ENCODE data around the gene SLC46A2. TPM values are rescaled to one million over a fixed set of nuclear protein-coding genes. Genes with fewer than 3 reads are reported as not detected.

Gene SLC46A2
- polyA plus RNA-seq, 1 donor (not counting 4 experiments of a cell fraction or from before 2014, with no cell fraction given), result not detected

GRCh38 chr9:112898872-112899311, 8.2 kb upstream of the SLC46A2 start:
- H3K9me3 ChIP-seq (ENCODE audit: control insufficient read depth, low read depth, low read length), result no peaks in the 10 kb centered on the region
- no peak overlapping the region for H3K9ac ChIP-seq (ENCODE audit: control insufficient read depth, extremely low read depth, insufficient read depth, low read length)
- H2AFZ ChIP-seq (ENCODE audit: control insufficient read depth, low read length), result no peak overlapping the region
- DNase-seq (ENCODE audit: low read depth, low spot score) (no peak), FAIRE-seq (no peak)
- no peaks in the 10 kb centered on the region for H4K20me1 ChIP-seq (ENCODE audit: control insufficient read depth, extremely low read depth, insufficient read depth, low read length)
- no peaks in the 10 kb centered on the region for H3K79me2 ChIP-seq (ENCODE audit: control insufficient read depth, insufficient read depth, low read length)
- no peak overlapping the region for H3K4me3 ChIP-seq (ENCODE audit: control insufficient read depth in 2 of 3, extremely low read depth in 1 of 3, insufficient read depth in 2 of 3, low read depth in 1 of 3, low read length in 3 of 3)
- no peak overlapping the region for H3K27ac ChIP-seq (ENCODE audit: control insufficient read depth, insufficient read depth, low read length)
- H3K27me3 ChIP-seq (ENCODE audit: control insufficient read depth, extremely low read depth, insufficient read depth, low read length), result no peaks in the 10 kb centered on the region
- dilution Hi-C loops (cut with MboI; ENCODE audit: extremely low pct_ligation_motif_present, low sequenced_read_pairs), result no loop called here
- H3K9me1 ChIP-seq (ENCODE audit: control insufficient read depth, extremely low read depth, insufficient read depth, low read length), result no peaks in the 10 kb centered on the region
- no peaks in the 10 kb centered on the region for H3K36me3 ChIP-seq (ENCODE audit: control insufficient read depth in 2 of 2, extremely low read depth in 1 of 2, insufficient read depth in 2 of 2, low read length in 2 of 2)
- TF ChIP-seq EZH2 (IDR thresholded peaks at IDR 0.05; ENCODE audit: low read length) (no peak), CTCF (optimal IDR thresholded peaks at IDR 0.05 in 1 of 3, IDR thresholded peaks at IDR 0.05 in 1 of 3, conservative IDR thresholded peaks at IDR 0.05 in 1 of 3; ENCODE audit: extremely low read depth in 1 of 3, insufficient read depth in 2 of 3, low read length in 3 of 3) (no peak)
- no peak overlapping the region for H3K4me2 ChIP-seq (ENCODE audit: control insufficient read depth, extremely low read depth, insufficient read depth, low read depth, low read length)
- no peaks in the 10 kb centered on the region for H3K4me1 ChIP-seq (ENCODE audit: control insufficient read depth, extremely low read depth, insufficient read depth, low read length)

GRCh38 chr9:112896131-112896530, 5.5 kb upstream of the SLC46A2 start:
- Histone ChIP-seq H2AFZ (ENCODE audit: control insufficient read depth, low read length) (no peak overlapping the region), H3K9me1 (ENCODE audit: control insufficient read depth, extremely low read depth, insufficient read depth, low read length) (no peaks in the 10 kb centered on the region), H3K27ac (ENCODE audit: control insufficient read depth, insufficient read depth, low read length) (no peak overlapping the region), H3K4me3 (ENCODE audit: control insufficient read depth in 2 of 3, extremely low read depth in 1 of 3, insufficient read depth in 2 of 3, low read depth in 1 of 3, low read length in 3 of 3) (no peak overlapping the region), H3K27me3 (ENCODE audit: control insufficient read depth, extremely low read depth, insufficient read depth, low read length) (peaks cover 4% of the 10 kb centered on the region), H4K20me1 (ENCODE audit: control insufficient read depth, extremely low read depth, insufficient read depth, low read length) (no peaks in the 10 kb centered on the region), H3K9me3 (ENCODE audit: control insufficient read depth, low read depth, low read length) (no peaks in the 10 kb centered on the region), H3K4me1 (ENCODE audit: control insufficient read depth, extremely low read depth, insufficient read depth, low read length) (no peaks in the 10 kb centered on the region), H3K79me2 (ENCODE audit: control insufficient read depth, insufficient read depth, low read length) (no peaks in the 10 kb centered on the region), H3K36me3 (ENCODE audit: control insufficient read depth in 2 of 2, extremely low read depth in 1 of 2, insufficient read depth in 2 of 2, low read length in 2 of 2) (no peaks in the 10 kb centered on the region), H3K4me2 (ENCODE audit: control insufficient read depth, extremely low read depth, insufficient read depth, low read depth, low read length) (no peak overlapping the region), H3K9ac (ENCODE audit: control insufficient read depth, extremely low read depth, insufficient read depth, low read length) (no peak overlapping the region)
- FAIRE-seq, result no peak
- DNase-seq (ENCODE audit: low read depth, low spot score), result no peak
- dilution Hi-C loops (cut with MboI; ENCODE audit: extremely low pct_ligation_motif_present, low sequenced_read_pairs), result no loop called here
- no peak for TF ChIP-seq EZH2 (IDR thresholded peaks at IDR 0.05; ENCODE audit: low read length)
- no peak for TF ChIP-seq CTCF (optimal IDR thresholded peaks at IDR 0.05 in 1 of 3, IDR thresholded peaks at IDR 0.05 in 1 of 3, conservative IDR thresholded peaks at IDR 0.05 in 1 of 3; ENCODE audit: extremely low read depth in 1 of 3, insufficient read depth in 2 of 3, low read length in 3 of 3)

Data from keratinocyte (primary cell).